MCF 10A (cell line): ENCODE results near the gene GIT1. TPM values are rescaled to one million over a fixed set of nuclear protein-coding genes. Genes with fewer than 3 reads are reported as not detected.

Experiments used
- BruUV-seq: library from RNA; stranded (reverse); fragments of 400-500 nt; replicated peaks from 2 replicates; lab custom pipeline; 2021; lab: Mats Ljungman, UMichigan
- CTCF ChIA-PET: fragments of 300-600 bp; sonication (Branson Sonifier 250); formaldehyde crosslinking; extraction: SDS; loops from one replicate; lab custom pipeline; 2021; ENCODE audit warnings: antibody characterized with exemption, inconsistent platforms; lab: Yijun Ruan, JAX
- POLR2A ChIA-PET: fragments of 300-600, 350-650 bp; sonication (Branson Sonifier 250); formaldehyde crosslinking; extraction: SDS; loops from one replicate; lab custom pipeline; 2020; ENCODE audit warnings: antibody characterized with exemption, inconsistent platforms; lab: Yijun Ruan, JAX
- DNase-seq: peaks from one replicate; pipeline ENCODE4 v3.0.0-alpha.2; 2018; ENCODE audit not compliant: unreplicated experiment
- H3K27ac Mint-ChIP-seq: one replicate; pipeline ENCODE4 v1.8.0; 2022; ENCODE audit warnings: mild to moderate bottlenecking, low read depth, mixed read lengths; ENCODE audit not compliant: unreplicated experiment
- H3K27me3 Mint-ChIP-seq: one replicate; pipeline ENCODE4 v1.8.0; 2022; ENCODE audit warnings: mixed read lengths; ENCODE audit not compliant: insufficient read depth, unreplicated experiment
- H3K36me3 Mint-ChIP-seq: one replicate; pipeline ENCODE4 v1.8.0; 2022; ENCODE audit warnings: mild to moderate bottlenecking, moderate library complexity, mixed read lengths; ENCODE audit not compliant: insufficient read depth, unreplicated experiment
- H3K4me1 Mint-ChIP-seq: one replicate; pipeline ENCODE4 v1.8.0; 2022; ENCODE audit warnings: mixed read lengths; ENCODE audit not compliant: insufficient read depth, unreplicated experiment
- H3K4me3 Mint-ChIP-seq: one replicate; pipeline ENCODE4 v1.8.0; 2022; ENCODE audit warnings: mild to moderate bottlenecking, moderate library complexity, mixed read lengths; ENCODE audit not compliant: unreplicated experiment
- H3K9me3 Mint-ChIP-seq: one replicate; pipeline ENCODE4 v1.8.0; 2022; ENCODE audit warnings: mixed read lengths; ENCODE audit not compliant: unreplicated experiment
- CTCF ChIP-seq: fragments of 200-600 bp; IDR thresholded peaks from one replicate; pipeline ENCODE4 v1.8.0; 2022; ENCODE audit warnings: antibody characterized with exemption, mild to moderate bottlenecking; ENCODE audit not compliant: unreplicated experiment
- intact Hi-C: fragments of 100-400 bp; cut with micrococcal nuclease; formaldehyde crosslinking; loops from 2 replicates; pipeline ENCODE4 v1.14.1; 2022
- total RNA-seq: library from RNA; stranded (reverse); gene quantifications from 2 replicates; pipeline ENCODE4 v1.2.3, GENCODE V29; 2022

The GIT1 gene
- total RNA-seq, 1 experiment from 2014 or later: 49.0 TPM

- CTCF ChIA-PET: interaction anchor here (0.6 to 5.0 kb wide), 16 partner anchors 10 to 221 kb away, joined by 3 to 89 read pairs (median 4); partner anchors contain the start of genes ABHD15 and TP53I13
- intact Hi-C loops: loop anchor here (1.0 to 2.0 kb wide), 4 partner anchors 11 to 340 kb away; partner anchors contain the start of genes SSH2 and TP53I13
- H3K36me3 Mint-ChIP-seq: peaks cover 12% of the 10 kb centered on the region
Measured at GRCh38 chr17:29591146-29591736, 1.8 kb upstream of the GIT1 start.

GRCh38 chr17:29590411-29591145, 1.1 kb upstream of the GIT1 start:
- Mint-ChIP-seq H3K4me3 (peak overlapping the region; percentile 82), H3K27ac (peak overlapping the region; percentile 85), H3K36me3 (peaks cover 14% of the 10 kb centered on the region), H3K27me3 (no peaks in the 10 kb centered on the region), H3K9me3 (no peaks in the 10 kb centered on the region), H3K4me1 (peaks cover 23% of the 10 kb centered on the region)
- TF ChIP-seq CTCF: no peak
- ChIA-PET CTCF (interaction anchor here (0.6 to 5.0 kb wide), 7 partner anchors 9 to 220 kb away, joined by 3 to 89 read pairs (median 5); partner anchors contain the start of genes ABHD15 and TP53I13), POLR2A (interaction anchor here (0.6 to 4.8 kb wide), 13 partner anchors 8 to 450 kb away, joined by 3 to 81 read pairs (median 11); partner anchors contain the start of genes ABHD15, NUFIP2, SSH2 and TAOK1)
- no TSS peak for BruUV-seq
- DNase-seq: peak; percentile 60
- intact Hi-C loops: loop anchor here (1.0 to 2.0 kb wide), 4 partner anchors 10 to 340 kb away; partner anchors contain the start of genes SSH2 and TP53I13

More at GRCh38 chr17:29591146-29591736, 1.8 kb upstream of the GIT1 start:
- Mint-ChIP-seq H3K27ac (peak overlapping the region; percentile 85), H3K4me3 (peak overlapping the region; percentile 82), H3K4me1 (peaks cover 23% of the 10 kb centered on the region), H3K27me3 (no peaks in the 10 kb centered on the region), H3K9me3 (no peaks in the 10 kb centered on the region)
- BruUV-seq: TSS peak; percentile 17
- DNase-seq: peak; percentile 87
- POLR2A ChIA-PET: interaction anchor here (0.6 to 4.8 kb wide), 17 partner anchors 9 to 449 kb away, joined by 3 to 81 read pairs (median 8); partner anchors contain the start of genes ABHD15, NUFIP2, SSH2 and TAOK1
- TF ChIP-seq CTCF: no peak

- Mint-ChIP-seq H3K4me3 (peak overlapping the region; percentile 83), H3K27ac (peak overlapping the region; percentile 82), H3K9me3 (no peaks in the 10 kb centered on the region), H3K27me3 (no peaks in the 10 kb centered on the region), H3K4me1 (peaks cover 32% of the 10 kb centered on the region), H3K36me3 (peaks cover 17% of the 10 kb centered on the region)
- POLR2A ChIA-PET: interaction anchor here (0.6 to 2.7 kb wide), 7 partner anchors 19 to 339 kb away, joined by 3 to 10 read pairs (median 4); no protein-coding TSS in a partner anchor
- no peak for TF ChIP-seq CTCF
- no TSS peak for BruUV-seq
- CTCF ChIA-PET: interaction anchor here (0.6 to 1.3 kb wide), 6 partner anchors 9 to 862 kb away, joined by 3 to 5 read pairs (median 4); no protein-coding TSS in a partner anchor
- intact Hi-C loops: no loop called here
- DNase-seq: peak; percentile 20
Measured at GRCh38 chr17:29588562-29589411, 661 bp downstream of the GIT1 start.
